NCI-H128 (cell line): ENCODE measurements around the gene UBE2H.
"Not testable (repeated sequence)": the region's sequence is repeated elsewhere in the genome, so short reads cannot be mapped to it uniquely, and the experiment has no call there.

Source experiments
- DNase-seq: peaks from one replicate; lab custom pipeline; 2025; ENCODE audit not compliant: unreplicated experiment; lab: John Stamatoyannopoulos, UW

UBE2H gene

DNA sequence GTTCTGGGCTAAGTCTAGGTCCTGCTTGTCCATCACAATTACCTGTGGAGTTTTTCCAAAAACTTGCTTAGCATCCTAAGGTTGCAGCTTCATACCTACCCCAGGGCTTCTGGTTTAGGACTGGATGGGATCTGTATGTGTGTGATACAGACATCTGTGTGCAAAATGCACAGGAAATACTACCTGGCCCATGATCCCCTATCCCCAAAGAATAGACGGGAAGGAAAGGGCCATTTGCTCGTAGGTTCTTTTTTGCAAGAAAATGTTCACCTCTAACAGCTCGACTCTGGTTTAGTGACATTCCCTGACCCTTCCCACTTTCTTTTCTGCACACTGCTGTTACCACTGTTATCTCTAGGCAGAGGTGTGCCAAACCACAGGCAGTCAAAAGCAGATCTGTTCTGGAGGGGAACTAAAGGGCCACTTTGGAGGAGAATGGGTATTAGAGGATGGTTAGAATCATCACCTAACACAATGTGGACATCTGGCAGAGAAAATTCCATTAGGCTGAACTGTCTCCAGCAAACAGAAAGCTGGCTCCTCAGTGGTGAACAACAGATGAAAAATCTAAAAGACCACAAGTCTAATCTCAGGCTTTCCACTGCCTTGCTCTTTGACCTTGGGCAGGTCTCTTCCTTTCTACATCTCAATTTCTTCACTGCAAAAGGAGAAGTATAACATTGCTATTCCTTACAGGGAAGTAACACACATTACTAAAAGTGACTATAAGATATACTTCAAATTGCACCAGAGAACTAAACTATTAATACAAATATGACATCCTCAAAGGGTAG is 107.4 kb downstream of the UBE2H start:
- DNase-seq = no peak

DNA sequence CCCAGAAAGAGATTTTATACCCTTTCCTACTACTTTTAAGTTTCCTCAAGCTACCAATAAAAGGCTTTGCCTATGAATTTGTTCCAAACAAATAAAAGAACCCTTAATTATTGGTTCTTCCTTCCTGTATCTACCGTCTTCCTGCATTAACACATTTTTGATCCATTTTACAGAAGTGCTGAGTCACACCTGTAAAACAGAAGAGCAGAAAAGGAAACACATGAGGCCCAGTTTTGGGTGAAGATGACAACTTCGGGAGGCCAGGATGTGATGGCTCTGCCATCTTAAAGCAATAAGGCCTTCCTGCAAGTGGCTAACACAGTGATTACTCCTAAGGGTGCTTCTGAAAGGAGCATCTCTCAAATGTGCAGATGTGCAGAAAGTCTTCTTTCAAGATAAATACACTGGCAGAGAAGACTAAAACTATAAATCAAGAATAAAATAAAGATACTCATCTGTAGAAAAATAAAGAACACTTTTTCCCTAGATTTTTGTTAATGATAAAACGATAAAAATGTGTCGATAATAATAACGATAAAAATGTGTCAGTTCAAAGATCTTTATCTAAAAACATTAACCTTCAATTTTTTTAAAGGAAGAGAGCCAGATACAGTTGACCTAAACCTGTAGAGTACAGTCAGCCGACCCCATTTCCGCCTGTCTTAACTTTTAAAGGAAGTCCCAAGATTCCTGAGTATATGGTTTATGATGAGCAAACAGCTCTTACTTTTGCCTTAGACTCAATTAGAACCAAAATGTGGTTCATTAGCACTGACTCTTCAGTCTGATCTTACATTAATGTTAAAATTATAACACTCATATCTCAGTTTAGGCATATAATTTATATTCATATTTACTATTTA is 108.6 kb downstream of the UBE2H start:
- DNase-seq = no peak

DNA sequence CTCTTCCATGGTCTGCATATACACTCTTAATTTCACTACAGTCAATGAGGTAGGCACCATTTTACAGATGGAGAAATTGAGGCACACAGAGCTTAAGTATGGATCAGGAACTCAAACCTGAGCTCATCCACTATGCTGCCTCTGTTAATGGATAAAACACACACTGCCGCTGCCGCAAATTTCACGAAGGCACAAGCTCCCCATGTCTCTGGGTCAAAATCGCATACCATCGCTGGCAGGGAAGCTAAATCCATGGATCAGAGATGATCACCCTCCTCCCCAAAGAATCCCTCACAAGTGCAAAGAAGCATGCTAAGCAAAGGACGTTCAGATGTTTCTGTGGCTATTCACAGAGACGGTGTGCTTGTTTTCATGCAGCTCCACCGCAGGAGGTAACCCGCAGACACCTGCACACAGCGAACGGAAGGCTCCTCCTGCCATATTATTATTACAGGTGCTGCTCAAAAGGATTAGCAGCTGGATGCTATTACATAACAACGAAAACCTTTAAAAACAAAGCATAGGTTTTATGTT is 109.3 kb downstream of the UBE2H start:
- peak; percentile 35 for DNase-seq

- no peak for DNase-seq
These were observed 111.3 kb downstream of the UBE2H start for GRCh38 chr7:129841465-129841864.

DNA sequence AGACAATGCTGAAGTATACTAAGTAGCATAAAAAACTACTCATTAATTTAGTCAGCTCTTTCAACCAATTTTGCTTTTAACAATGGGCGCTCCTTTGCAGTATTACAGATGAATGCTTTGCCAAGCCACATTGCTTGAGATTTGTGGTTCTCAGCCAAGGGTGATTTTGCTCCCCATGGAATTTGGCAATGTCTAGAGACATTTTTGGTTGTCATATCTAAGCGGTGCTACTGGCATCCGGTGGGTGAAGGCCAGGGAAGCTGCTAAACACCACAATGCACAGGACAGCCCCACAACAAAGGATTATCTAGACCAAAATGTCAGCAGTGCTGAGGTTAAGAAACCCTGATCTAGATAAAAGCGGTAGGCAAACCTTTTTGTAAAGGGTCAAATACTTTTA is 112.0 kb downstream of the UBE2H start:
- DNase-seq = no peak

DNA sequence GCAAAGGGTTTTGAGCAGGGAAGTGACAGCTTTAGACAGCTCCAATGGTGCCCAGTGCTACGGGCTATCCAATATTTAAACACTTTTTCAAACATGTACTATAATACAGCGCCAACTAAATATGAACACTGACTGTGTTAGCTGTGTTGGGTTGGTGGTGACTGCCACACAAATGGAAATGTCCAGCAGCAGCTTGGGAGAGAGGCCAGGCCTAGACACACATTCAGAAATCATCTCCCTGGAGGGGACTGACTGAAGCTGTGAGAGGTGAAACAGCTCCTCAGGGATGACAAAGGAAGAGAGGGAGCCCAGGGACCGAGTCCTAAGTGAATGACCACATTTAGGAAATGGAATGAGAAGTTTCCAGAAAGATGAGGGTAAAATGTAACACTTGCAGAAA is 115.8 kb downstream of the UBE2H start:
- no peak for DNase-seq

- DNase-seq = peak; percentile 38
These were observed 117.2 kb downstream of the UBE2H start for GRCh38 chr7:129835569-129835968.

- not testable (repeated sequence) for DNase-seq
These were observed 119.4 kb downstream of the UBE2H start for GRCh38 chr7:129833353-129833752.

GRCh38 chr7:129832701-129833227 is 120.0 kb downstream of the UBE2H start:
- no peak for DNase-seq

DNA sequence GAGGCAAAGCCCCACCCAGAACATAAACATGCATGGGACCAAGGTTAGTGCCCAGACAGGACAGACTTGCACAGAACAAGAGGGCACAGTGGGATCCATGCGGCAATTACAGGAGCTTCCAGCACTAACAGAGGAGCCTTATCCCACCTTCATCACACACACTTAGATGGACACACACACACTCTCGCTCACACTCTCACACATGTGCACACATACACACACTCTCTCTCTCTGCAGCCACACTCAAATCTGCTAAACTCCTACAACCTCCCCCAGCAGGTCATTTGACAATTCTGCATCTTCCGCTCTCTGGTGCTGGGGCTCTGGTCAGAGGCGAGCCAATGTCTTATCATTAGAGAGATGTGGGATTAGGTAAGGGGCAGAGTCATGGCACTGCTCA is 120.5 kb downstream of the UBE2H start:
- DNase-seq = no peak

DNA sequence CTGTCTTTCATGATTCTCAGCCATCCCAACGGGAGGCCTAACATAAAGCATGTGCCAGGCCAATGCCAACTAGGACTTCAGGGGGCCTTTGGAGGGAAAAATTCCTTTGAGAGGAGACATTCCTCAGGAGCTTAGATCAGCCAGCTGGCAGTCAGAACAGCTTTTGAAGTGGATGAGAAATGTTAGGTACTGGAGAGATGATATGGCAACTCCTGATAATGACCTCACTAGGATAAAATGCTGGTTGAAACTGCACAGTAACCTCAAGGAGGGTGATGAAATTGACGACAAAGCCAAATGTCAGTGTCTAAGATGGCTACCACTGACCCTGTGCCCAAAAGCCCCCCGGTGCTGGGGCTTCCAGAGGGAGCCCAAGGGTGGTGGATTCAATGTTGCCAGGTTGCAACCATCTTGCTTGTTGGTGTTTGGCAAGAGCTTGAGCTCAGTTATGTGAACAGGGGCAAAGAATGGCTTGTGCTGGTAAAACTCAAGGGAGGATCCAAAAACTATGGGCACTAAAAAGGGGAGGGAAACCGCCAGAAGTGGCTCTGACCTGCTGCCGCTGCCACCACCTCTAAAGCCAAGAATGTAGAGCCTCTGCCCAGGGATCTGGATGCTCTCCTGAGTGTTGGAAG is 121.2 kb downstream of the UBE2H start:
- no peak for DNase-seq

DNA sequence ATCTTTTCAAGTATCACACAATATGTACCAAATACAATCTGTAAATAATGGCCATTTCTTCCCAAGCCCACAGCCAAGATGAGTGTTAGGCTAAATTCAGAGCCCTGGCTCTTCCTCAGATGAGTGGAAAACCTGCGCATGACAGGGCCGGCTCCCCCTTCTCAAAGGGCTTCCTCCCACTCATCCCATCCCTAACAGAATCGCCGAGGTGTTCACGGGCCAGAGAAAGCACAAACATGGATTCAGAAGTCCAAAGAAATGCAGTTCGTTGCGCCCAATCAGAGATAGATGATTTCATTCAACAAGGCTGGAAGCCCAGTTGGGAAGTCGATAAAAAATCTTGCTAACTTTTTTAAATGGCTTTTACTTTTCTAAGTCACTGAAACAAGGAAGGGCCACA is 121.8 kb downstream of the UBE2H start:
- DNase-seq = no peak

DNA sequence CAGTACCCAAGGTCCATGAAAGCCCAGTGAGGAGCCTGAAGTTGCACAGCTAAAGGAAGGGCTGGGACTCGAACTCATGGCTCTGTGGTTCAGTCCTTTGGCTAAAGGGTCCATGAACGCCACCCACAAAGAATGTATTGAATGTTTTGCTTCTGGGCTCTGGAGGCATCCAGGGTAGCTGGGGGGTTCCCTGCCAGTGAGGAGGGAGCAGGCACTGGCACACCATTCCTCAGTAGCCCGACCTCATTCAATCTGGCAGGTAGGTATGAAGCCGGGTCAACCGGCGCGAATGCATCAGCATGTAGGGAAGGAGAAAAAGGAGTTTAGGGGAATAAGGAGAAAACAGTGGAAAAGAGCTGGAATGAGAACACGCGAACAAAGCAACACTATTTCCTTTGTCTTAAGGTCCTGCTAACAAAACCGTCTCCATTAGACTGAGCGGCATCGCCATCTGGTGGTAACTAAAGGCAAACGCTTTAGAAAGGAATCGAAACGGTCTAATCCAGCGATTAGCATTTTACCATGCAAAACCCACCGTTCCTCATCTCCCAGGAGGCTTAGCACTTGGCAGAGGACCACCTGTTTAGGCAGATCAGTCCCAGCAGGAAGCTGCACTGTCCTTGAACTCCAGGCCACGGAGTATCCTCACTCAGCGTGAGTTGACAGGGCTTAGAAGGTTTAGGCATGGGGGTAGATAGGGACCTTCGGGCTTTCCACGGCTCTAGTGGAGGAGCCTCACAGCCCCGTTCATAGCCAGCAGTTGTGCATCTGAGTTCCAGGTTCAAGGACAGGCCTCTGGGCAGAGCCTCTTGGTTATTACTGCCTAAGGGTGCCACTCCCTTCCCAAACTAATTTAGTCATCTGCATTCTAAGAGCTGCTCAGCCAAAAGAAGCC is 122.8 kb downstream of the UBE2H start:
- DNase-seq = peak; percentile 70

DNA sequence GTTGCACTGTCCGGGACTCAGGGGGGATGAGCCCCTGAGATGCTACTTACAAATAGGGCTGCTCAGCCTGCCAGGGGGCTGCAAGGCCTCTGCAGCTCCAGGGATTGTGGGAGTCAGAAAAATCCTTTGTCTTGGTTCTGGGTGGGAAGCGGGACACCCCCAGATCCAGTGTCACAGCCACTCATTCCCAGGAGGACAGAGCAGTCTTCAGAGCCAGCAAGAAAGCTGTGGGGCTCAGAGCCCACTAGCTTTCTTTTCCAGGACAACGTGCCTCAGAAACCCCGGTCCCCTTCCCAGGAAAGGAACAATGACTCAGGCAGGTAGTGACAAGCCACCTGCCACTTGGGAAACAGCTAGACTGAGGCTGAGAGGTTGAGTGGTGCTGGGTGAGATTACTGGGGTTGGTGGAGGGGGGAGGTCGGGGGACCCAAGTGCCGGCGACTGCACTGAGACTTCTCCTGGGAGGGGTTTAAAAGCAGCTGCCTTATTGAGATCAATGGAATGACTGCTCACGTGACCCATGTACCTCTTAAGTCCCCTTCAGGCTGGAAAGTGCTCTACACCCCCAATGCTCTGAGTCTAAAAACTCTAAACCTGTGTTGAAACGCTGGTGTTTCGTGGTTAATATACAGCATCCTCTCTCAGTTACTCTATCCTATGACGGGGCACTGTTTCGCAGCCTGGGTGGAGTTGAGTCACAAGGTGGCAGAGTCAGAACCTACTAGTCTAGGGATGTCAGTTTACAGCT is 123.6 kb downstream of the UBE2H start:
- DNase-seq = peak; percentile 23

DNA sequence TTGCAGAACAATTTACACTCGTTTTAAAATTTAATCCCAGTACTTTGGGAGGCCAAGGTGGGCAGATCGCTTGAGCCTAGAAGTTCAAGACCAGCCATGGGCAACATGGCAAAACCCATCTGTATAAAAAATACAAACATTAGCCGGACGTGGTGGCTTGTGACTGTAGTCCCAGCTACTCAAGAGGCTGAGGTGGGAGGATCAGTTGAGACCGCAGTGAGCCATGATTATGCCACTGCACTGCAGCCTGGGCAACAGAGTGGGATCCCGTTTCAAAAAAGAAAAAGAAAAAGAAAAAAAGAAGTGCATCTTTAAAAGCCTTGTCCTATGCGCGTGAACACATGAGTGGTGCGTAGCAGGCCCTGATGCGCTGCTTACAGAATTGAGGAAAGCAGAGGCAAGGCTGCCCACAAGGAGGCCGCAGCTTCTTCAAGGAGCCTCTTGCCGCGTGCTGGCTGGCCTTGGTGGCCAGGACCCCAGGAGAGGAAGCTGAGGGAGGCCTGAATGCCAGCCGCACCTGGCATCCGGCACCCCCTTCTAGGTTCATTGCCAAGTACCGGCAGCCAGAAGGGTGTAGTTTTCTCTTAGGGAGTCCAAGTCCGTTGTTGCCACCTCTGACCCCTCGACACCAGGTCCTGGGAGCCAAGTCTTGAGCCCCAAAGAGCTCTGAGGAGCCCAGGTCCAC is 124.5 kb downstream of the UBE2H start:
- no peak for DNase-seq

- DNase-seq = no peak
These were observed 125.2 kb downstream of the UBE2H start for GRCh38 chr7:129827467-129827990.

GRCh38 chr7:129826895-129827294 is 125.9 kb downstream of the UBE2H start:
- not testable (repeated sequence) for DNase-seq

GRCh38 chr7:129825209-129825970 is 127.4 kb downstream of the UBE2H start:
- peak; percentile 64 for DNase-seq
